ENCODE results near the gene POU2AF2.
"Not testable (repeated sequence)": the region's sequence is repeated elsewhere in the genome, so short reads cannot be mapped to it uniquely, and the experiment has no call there.

Gene POU2AF2, protein sequence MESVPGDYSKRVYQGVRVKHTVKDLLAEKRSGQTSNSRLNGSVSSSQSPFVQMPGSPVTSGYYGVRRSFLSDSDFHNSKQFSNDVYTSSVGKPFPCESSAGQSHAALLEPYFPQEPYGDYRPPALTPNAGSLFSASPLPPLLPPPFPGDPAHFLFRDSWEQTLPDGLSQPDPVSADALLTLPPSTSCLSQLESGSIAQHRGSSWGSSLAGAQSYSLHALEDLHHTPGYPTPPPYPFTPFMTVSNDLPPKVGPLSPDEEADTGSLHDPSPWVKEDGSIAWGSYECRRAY

DNA sequence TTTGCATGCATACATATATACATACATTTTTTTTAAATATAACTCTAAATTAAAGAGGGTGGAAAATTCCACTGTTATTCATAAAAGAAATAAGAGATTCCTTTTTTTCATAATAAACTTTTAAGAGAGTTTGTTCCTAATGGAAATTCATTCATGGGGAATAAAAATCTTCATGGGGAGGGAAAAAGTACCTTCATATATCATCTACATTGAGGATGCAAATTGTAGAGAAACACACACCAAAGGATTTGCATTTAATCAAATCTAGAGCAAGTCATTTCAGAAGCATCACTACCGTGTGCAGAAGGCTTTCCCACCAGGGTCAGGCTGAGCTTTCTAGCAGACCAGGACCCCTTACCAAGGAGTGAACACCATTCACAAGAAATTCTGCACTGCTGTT lies at the start of gene POU2AF2:
Gene POU2AF2 (plus strand): TSS at position 301 of the 400 bp plus-strand sequence. CDS start 129 bp downstream, outside the sequence.
- DNase-seq: no peak

DNA sequence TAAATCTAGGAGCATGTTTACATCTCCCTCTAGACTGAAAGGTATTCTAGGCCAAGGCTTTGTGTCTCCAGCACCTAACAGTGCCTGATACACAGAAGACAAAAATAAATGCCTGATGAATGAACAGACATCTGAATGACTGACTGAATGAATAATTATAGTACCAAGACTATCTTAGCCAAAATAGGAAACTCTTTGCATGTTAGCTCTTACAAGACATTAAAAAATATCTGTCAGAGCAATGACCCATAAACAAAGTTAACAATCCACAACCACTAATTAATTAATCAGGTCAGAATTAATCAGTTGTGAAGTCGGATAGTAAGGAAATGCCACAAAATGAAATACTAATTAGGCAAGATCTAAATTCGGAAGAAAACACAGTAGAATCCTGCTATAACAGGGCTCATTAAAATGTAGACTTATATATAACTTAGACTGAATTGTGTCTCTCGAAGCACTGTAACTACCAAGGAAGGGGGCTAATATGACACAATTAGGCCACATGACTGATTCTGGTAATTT lies 45.5 kb upstream of the POU2AF2 start:
- no peak for DNase-seq

DNA sequence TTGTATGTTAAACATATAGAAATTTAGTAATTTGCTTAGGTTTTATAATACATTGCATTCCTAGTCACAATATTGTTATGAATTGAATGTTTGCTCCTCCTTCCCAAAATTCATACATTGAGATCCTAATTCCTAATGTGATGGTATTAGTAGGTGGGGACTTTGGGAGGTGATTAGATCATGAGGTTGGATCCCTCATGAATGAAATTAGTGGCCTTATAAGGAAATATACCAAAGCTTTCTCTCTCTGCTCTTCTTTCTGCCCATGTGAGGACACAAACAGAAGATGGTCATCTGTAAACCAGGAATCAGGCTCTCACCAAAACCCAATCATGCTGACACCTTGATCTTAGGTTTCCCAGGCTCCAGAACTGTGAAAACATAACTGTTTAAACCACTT lies 41.3 kb upstream of the POU2AF2 start:
- no peak for DNase-seq

DNA sequence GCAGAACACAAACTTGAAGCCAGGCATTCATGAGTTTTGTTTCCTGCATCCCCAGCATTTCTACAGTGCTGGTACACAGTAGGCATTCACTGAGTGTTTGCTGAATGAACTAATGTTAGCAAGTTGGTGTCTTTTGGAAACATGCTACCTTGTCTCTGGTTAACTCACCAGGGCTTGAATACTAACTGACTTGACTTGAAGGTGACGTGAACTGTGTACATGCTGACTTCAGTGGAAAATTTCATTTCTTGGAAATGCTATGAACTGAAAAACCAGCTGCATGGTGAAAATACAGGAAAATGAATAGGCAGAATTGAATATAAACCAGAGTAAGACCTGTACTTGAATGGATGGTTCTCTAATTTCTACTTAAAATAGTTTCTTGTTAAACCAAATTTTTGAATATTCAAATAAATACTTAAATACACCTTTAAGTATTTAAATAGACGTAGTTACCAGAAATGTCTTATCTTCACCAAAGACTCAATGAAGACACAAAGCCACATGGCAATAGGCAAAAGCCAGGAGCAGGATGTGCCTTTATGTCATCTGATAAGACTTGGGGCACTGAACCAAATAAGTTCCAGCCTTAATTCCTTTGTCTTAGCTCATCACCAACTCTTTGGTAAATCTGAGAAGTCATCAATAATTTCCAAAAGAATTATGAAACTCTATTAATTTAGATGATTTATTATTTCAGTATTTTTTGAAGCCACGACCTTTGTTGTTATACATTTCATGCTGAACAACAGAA lies 39.7 kb upstream of the POU2AF2 start:
- no peak for DNase-seq

DNA sequence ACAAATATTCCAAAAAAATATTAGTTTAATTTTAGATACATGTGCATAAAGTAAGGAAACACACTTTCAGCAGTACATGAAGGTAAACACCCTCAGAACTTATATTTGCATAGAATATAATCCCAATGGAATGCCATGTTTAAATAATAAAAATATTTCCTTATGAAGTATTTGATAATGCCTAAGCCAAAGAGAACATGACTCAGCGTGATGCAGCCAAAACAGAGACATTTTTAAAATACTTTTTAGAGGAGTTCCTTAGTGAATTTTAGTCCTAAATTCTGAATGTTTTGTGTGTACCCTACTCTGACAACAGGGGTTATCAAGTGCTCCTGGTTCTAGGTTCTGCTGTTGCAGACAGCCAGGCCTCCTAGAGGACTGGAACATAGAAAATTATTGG lies 39.1 kb upstream of the POU2AF2 start:
- no peak for DNase-seq

DNA sequence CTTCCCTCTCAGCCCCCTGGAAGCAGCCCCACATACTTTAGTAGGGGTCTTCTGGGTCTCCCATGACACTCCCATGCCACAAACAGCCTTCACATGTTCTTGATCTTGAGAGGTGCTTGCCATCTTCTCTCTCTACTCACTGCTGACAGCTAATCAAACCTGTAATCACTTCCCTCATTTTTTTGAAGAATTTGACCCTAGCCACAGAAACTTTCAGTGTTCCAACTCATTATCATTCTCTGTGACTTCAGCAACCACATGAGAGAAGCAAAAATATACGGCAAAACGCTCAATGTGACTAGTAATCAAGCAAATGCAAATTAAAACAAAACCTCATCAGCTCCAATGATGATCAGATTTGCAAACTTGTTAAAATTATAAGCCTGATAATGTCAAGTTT lies 38.3 kb upstream of the POU2AF2 start:
- DNase-seq: no peak

DNA sequence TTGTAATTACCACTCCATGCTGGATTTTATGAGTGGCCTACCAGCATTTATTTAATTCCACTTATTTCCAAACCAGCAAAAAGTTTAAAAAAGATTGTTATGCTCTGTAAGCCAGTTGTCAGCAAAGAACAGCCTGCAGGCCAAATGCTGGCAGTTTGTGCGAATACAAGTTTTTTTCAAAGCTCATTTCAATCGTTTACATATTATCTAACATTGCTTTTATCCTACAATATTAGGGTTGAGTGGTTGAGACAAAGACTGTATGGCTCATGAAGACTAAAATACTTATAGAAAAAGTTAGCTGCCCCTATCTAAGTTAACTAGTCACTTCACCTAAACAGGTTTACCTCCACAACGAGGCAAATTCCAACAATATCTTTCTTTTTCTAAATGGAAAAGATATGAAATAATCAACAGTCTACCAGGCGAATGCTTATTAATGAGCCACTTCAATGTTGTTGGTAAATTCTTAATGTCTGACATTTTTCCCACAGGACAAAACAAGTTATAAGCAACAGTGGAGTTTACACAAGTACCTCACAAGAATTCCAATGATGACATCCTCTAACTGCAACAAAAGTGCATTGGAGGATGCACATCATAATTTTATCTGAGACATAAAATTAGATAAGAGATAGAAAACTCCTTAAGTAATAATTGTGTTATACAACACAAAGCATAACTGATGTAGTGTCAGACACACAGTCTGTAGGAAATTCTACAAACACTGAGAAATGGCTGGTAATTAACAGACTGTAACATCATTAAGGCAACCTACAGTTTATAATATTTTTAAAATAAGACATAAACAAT lies 35.8 kb upstream of the POU2AF2 start:
- DNase-seq: no peak

DNA sequence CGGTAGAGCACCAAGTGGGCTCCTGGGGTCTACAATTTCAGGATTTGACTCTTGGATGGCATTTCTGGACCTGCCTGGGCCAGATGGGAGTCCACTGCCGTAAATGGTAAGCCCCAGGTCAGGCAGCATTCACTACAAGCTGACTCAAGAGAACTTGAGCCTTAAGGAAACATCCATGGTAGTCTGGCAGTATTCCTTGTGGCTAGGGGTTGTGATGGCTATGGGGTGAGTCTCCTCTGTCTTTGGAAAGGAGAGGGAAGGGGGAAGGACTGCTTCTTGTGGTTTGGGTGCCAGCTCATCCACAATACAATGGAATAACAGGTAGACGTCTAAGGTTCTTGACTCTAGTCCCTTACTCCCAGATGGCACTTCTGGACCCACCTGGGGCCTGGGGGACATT lies 32.3 kb upstream of the POU2AF2 start:
- DNase-seq: no peak

DNA sequence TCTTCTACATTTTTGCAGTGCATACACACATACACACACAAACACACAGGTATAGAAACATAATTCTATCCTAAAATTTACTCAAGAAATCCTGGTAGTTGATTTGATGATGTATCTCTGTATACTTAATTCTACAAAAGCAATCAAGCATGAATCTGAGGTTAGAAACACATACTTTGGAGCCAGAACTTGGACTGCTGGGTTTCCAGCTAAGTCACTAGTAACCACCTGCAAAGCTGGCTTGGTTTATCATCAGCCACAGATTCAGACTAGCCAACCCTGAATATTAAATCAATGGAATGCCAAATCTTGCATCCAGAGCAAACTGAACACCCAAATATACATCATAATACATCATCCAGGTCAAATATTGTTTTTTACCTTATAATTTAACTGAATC lies 24.8 kb upstream of the POU2AF2 start:
- DNase-seq: no peak

DNA sequence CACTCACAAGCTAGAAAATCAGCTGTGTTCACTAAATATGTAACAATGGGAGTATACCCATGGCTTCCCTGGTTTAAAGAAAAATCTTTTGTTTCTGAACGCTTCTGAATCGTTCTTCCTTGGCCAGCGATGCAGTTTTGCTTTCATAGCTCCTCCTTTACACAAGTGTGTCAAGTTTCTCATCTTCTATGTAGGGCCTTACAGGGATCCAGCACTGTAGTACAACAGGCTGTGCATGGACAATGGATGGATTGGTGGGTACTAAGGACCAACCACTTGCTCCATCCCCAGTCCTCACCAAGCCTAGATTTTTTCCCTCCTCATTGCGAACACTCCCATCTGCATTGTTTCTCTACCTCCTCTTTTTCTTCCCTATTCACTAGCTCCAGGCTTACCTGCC lies 24.3 kb upstream of the POU2AF2 start:
- no peak for DNase-seq

DNA sequence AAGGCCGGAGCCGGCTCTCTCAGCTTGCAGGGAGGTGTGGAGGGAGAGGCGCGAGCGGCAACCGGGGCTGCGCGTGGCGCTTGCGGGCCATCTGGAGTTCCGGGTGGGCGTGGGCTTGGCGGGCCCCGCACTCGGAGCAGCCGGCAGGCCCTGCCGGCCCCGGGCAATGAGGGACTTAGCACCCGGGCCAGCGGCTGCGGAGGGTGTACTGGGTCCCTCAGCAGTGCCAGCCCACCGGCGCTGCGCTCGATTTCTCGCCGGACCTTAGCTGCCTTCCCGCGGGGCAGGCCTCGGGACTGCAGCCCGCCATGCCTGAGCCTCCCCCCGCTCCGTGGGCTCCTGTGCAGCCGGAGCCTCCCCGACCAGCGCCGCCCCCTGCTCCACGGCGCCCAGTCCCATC lies 23.6 kb upstream of the POU2AF2 start:
- not testable (repeated sequence) for DNase-seq

DNA sequence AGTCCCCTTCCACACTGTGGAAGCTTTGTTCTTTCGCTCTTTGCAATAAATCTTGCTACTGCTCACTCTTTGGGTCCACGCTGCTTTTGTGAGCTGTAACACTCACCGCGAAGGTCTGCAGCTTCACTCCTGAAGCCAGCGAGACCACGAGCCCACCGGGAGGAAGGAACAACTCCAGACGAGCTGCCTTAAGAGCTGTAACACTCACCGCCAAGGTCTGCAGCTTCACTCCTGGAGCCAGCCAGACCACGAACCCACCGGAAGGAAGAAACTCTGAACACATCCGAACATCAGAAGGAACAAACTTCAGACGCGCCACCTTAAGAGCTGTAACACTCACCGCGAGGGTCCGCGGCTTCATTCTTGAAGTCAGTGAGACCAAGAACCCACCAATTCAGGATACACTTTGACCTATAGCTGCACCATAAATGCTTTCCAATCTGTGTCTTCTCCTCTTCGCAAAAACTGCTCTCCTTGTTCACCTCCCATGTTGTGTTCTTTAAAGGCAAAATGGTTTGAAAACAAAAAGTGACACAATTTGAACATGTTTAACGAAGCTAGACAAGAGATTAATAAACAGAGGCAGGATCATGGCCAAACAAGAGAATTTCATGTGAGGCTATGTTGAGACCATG lies 22.6 kb upstream of the POU2AF2 start:
- not testable (repeated sequence) for DNase-seq

DNA sequence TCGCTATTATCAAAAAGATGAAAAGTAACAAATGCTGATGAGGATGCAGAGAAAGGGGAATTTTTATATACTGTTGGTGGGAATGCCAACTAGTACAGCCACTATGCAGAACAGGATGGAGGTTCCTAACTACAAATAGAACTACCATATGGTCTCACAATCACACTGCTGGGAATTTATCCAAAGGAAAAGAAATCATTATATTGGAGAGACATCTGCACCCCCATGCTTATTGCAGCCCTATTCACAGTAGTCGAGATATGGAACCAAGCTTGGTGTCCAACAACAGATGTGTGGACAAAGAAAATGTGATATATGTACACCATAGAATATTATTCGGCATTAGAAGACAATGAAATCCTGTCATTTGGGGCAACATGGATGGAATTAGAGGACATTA lies 19.6 kb upstream of the POU2AF2 start:
- DNase-seq: no peak

DNA sequence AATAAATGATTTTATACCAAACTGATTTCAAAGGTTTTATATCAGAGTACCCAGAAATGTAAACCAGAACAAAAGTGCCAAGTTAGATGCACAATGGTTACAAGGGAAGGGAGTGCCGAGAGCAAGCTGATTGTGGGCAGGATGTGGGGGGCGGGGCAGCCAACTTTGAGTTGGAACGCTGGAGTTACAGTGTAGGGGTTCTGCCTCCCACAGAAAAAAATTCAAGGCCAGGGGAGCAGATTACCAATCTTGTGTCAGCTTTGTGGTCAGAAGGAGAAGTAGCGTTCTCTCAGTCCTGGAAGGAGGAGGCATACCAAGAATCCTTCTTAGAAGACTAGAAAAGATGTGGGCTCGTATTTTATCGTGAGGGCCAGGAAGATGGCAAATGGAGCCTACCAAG lies 15.9 kb upstream of the POU2AF2 start:
- DNase-seq: no peak

DNA sequence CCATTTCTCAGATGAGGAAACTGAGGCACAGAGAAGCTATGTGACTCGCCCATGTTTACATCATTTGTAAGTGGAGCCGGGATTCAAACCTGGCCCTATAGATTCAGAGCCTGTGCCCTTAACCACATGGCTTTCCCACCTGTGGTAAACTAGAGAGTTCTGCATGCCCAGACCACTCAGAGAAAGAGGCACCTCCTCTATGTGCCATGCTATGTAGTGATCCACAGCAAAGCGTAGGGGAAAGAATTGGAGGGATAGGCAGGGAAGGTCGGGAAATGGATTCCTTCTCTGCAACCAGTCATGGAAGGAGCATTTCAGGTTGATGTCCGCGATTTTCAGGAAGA lies 15.4 kb upstream of the POU2AF2 start:
- no peak for DNase-seq

DNA sequence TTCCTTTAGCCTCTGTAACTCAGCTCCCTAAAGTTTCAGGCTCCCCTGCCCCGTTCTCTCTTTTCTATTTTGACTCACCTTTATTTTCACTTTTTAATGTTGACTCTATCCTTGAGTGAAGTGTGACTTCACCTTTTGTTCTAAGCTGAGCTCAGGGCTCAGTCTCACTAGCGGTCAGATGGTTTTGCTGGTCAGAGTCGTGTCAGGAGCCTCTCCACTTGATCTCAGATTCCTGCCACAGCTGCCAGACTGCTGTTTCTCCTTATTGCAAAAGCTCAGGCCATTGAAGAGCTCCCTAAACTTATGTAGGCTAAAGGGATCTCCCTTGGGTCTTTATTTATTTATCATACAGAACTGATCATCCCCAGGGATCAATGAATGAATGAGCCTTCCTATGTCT lies 13.7 kb upstream of the POU2AF2 start:
- DNase-seq: peak in 1 of 2 experiments; percentile 4

DNA sequence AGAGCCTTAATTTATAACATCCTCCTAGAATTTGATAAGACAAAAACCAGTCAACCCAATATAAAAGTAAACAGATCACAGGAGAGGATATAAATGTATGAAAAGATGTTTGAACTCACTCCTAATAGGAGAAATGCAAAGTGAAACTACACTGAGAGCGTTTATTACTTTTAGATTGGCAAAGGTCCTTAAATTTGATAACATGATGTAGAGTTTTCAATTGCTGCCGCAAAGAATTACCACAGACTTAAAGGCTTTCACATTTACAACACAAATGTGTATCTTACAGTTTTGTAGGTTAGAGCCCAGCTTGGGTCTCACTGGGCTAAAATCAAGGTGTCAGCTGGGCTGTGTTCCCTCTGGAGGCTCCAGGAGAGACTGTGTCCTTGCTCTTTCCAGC lies 9.1 kb upstream of the POU2AF2 start:
- DNase-seq: no peak

DNA sequence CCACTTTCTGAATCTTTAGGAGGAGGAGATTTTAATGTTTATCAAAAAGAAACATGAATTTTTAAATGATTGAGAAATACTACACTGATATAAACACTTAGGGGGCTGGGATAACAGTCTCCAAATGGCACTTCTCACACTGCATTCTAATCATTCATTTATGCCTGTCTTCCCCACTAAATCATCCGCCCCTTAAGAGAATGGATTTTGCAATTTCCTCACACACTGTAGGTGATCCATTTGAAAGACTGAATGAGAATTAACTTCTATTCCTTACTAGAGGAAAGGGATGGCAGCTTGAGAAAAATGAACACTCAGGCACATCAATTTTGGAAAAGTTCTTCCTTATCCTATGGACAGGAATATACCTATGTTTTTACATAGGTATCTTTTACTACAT lies 7.6 kb upstream of the POU2AF2 start:
- DNase-seq: no peak

DNA sequence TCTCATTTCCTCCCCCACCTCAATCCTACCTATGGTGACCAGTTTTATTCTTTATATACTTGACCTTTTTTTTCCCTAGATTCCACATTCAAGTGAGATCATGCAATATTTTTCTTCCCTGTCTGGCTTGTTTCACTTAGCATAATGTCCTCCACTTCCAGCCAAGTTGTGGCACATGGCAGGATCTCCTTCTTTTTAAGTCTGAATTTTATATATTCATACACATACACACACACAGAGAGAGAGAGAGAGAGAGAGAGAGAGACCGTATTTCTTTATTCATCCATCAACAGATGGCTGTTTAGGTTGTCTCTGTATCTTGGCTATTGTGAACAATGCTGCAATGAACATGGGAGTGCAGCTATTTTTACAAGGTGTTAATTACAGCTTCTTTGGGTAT lies 1.4 kb downstream of the POU2AF2 start:
- no peak for DNase-seq

DNA sequence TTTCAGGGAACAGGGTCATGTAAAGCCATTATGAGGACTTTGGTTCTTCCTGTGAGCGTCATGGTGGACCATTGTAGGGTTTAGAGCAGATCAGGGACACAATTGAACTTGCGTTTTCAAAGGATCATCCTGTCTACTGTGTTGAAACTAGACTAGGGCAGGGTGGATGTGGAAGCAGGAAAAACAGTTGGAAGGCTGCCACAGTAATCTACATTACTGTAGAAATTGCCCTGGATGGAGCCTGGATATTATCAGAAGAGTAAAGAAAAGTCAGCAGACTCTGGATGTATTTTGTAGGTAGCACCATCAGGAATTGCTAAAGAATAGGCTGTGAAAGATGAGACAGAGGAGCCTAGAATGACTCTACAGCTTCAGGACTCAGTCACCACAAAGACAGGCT lies 5.4 kb downstream of the POU2AF2 start:
- no peak for DNase-seq

DNA sequence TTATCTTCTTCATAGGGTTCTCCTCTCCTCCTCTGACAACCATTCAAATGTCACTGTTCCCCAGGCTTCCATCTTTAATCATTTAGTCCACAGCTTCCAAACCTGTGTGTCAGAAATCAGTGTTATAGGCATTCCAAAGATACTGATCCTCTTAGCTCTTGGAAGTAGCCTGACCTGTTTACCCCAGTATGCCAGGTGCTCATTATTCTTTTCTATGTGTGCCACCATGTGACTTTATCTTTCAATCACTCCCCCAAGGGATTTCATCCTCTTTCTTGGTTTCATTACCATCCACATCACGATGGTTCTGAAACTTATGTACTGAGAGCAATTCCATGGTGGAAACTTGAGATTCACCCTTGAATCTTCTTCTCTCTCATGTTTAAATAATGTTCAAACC lies 7.6 kb downstream of the POU2AF2 start:
- DNase-seq: no peak

DNA sequence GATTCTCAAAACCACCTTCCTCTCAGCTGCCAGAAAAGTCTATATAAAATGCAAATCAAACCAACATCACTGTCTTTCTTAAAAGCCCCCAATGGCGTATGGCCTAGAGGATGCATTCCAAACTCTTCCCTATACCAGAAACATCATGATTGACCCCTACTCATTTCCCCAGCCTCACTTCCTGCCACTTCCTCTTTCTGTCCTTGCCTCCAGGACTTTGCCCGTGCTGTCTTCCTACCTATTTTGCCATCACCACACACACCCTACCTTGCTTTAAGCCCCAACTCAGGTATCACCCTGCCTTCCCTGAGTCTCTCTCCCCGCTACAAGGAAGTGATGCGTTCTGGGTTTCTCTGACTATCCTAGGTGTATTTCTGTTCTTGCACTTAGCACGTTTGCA lies 8.1 kb downstream of the POU2AF2 start:
- DNase-seq: no peak

DNA sequence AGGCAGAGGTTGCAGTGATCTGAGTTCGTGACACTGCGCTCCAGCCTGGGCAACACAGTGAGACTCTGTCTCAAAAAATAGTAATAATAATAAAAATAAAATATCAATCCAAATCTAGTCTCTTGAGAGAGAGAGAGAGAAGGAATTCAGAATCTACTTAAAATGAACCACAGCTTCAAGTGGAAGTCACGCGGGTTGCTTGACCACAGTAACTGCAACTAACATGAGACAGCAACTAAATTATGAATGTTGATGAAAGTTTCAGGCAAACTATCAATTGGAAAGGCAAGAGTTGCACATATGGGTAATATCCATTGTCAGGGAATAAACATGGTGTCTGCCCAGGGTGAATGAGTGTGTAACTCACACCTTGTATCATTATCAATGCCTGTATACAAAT lies 12.5 kb downstream of the POU2AF2 start:
- DNase-seq: no peak

Data from SHP77 (cell line).